HCT116 (cell line): ENCODE measurements around the gene RHBDD1. TPM values are rescaled to one million over a fixed set of nuclear protein-coding genes. Genes with fewer than 3 reads are reported as not detected.

Experiments
- ATAC-seq: fragments of 200-7000 bp; cut with Tn5 transposase; 2 replicates; pipeline ENCODE4 v1.9.1; 2020; ENCODE audit warnings: mild to moderate bottlenecking, moderate library complexity
- BruUV-seq: library from RNA; stranded (reverse); fragments of 400-500 nt; replicated peaks from 2 replicates; lab custom pipeline; 2021; lab: Mats Ljungman, UMichigan
- CTCF ChIA-PET: fragments of 300-600 bp; sonication (Branson Sonifier 250); formaldehyde crosslinking; loops from one replicate; lab custom pipeline; 2021; ENCODE audit warnings: antibody characterized with exemption; lab: Charles Lee
- POLR2A ChIA-PET: fragments of 300-600, 350-600 bp; sonication (Branson Sonifier 250); formaldehyde crosslinking; loops from one replicate; lab custom pipeline; 2021; ENCODE audit warnings: antibody characterized with exemption; lab: Charles Lee
- RAD21 ChIA-PET, 2 experiments: fragments of 300-600 bp; sonication (Branson Sonifier 250); formaldehyde crosslinking; loops; one replicate each; lab custom pipeline; 2023; ENCODE audit warnings: low total read pairs in 2 of 2; ENCODE audit not compliant: uncharacterized antibody in 2 of 2, unreplicated experiment in 2 of 2, low non-redundant PET in 1 of 2; lab: Charles Lee
- DNase-seq: peaks from one replicate; pipeline ENCODE4 v3.0.0-alpha.2; 2010; ENCODE audit warnings: low read depth, low spot score
- H2AFZ ChIP-seq: fragments of 200-600 bp; shearing (Covaris generic), sonication (generic); 2 replicates; pipeline ENCODE4 v1.6.1; 2017; ENCODE audit warnings: low read depth, mixed run types, mixed read lengths, antibody characterized with exemption, low read length; ENCODE audit not compliant: poor library complexity, severe bottlenecking
- H3K27ac ChIP-seq: 2 replicates; pipeline ENCODE4 v1.5.1; 2012; ENCODE audit warnings: low read depth, low read length
- H3K27me3 ChIP-seq: fragments of 200-600 bp; sonication (generic); 2 replicates; pipeline ENCODE4 v1.6.1; 2016; ENCODE audit warnings: mixed run types, low read length, mixed read lengths; ENCODE audit not compliant: insufficient read depth
- H3K36me3 ChIP-seq, 2 experiments: fragments of 200-500 bp in 1 of 2; fragments of 200-600 bp in 1 of 2; sonication (Bioruptor generic) in 1 of 2; sonication (generic) in 1 of 2; 2 replicates each; pipeline versions ENCODE4 v1.5.1 to v1.6.1; 2014 to 2016; ENCODE audit warnings: low read length in 2 of 2, inconsistent platforms in 1 of 2, mixed read lengths in 1 of 2, mixed run types in 1 of 2; ENCODE audit not compliant: insufficient read depth in 2 of 2, control insufficient read depth in 1 of 2
- H3K4me1 ChIP-seq, 2 experiments: fragments of 200-600 bp in 1 of 2; sonication (generic) in 1 of 2; 2 replicates each; pipeline versions ENCODE4 v1.5.1 to v1.6.1; 2012 to 2017; ENCODE audit warnings: low read length in 2 of 2, inconsistent platforms in 1 of 2, mild to moderate bottlenecking in 1 of 2, mixed read lengths in 1 of 2, mixed run types in 1 of 2, moderate library complexity in 1 of 2; ENCODE audit not compliant: insufficient read depth in 2 of 2, control insufficient read depth in 1 of 2
- H3K4me2 ChIP-seq: fragments of 200-600 bp; sonication (generic); 2 replicates; pipeline ENCODE4 v1.6.1; 2017; ENCODE audit warnings: mixed run types, low read length, mixed read lengths
- H3K4me3 ChIP-seq, 2 experiments: fragments of 200-600 bp in 1 of 2; sonication (generic) in 1 of 2; replicated peaks in 1 of 2; 2 replicates each; pipeline ENCODE4 v1.5.1; 2011 to 2016; ENCODE audit warnings: low read length in 2 of 2, control low read depth in 1 of 2, low read depth in 1 of 2, mild to moderate bottlenecking in 1 of 2, mixed read lengths in 1 of 2, mixed run types in 1 of 2
- H3K79me2 ChIP-seq: fragments of 200-600 bp; sonication (generic); 2 replicates; pipeline ENCODE4 v1.6.1; 2017; ENCODE audit warnings: mild to moderate bottlenecking, mixed run types, low read length, moderate library complexity, mixed read lengths; ENCODE audit not compliant: insufficient read depth
- H3K9ac ChIP-seq: fragments of 200-600 bp; sonication (generic); 2 replicates; pipeline ENCODE4 v1.6.1; 2016; ENCODE audit warnings: low read length, mixed read lengths
- H3K9me2 ChIP-seq: fragments of 200-600 bp; sonication (generic), shearing (Covaris generic); 2 replicates; pipeline ENCODE4 v1.6.1; 2017; ENCODE audit warnings: mixed run types, mild to moderate bottlenecking, moderate library complexity; ENCODE audit not compliant: insufficient read depth
- H3K9me3 ChIP-seq, 2 experiments: fragments of 200-500 bp in 1 of 2; fragments of 200-600 bp in 1 of 2; sonication (Bioruptor generic) in 1 of 2; sonication (generic) in 1 of 2; 2 replicates each; pipeline ENCODE4 v1.6.1; 2014 to 2017; ENCODE audit warnings: low read length in 2 of 2, mixed read lengths in 2 of 2, inconsistent platforms in 1 of 2, low read depth in 1 of 2, mild to moderate bottlenecking in 1 of 2, mixed run types in 1 of 2, moderate library complexity in 1 of 2; ENCODE audit not compliant: control insufficient read depth in 1 of 2, insufficient read depth in 1 of 2
- H4K20me1 ChIP-seq: fragments of 200-600 bp; sonication (generic), shearing (Covaris generic); 2 replicates; pipeline ENCODE4 v1.6.1; 2017; ENCODE audit warnings: mixed run types, mild to moderate bottlenecking, moderate library complexity; ENCODE audit not compliant: insufficient read depth
- EZH2phosphoT487 ChIP-seq: fragments of 200-600 bp; IDR thresholded peaks from 2 replicates; pipeline ENCODE4 v1.6.1; 2018; ENCODE audit warnings: antibody characterized with exemption, borderline replicate concordance
- MAX ChIP-seq: IDR thresholded peaks from 2 replicates; pipeline ENCODE4 v1.6.1; 2012
- POLR2A ChIP-seq: IDR thresholded peaks from 2 replicates; pipeline ENCODE4 v1.7.0; 2011; ENCODE audit warnings: borderline replicate concordance; ENCODE audit not compliant: insufficient read depth, insufficient read length; ENCODE audit errors: extremely low read depth
- RAD21 ChIP-seq: IDR thresholded peaks from 2 replicates; pipeline ENCODE4 v1.6.1; 2012; ENCODE audit warnings: low read depth, mild to moderate bottlenecking
- REST ChIP-seq: IDR thresholded peaks from 2 replicates; pipeline ENCODE4 v1.6.1; 2012; ENCODE audit warnings: low read depth
- TCF7L2 ChIP-seq: IDR thresholded peaks from 2 replicates; pipeline ENCODE4 v1.7.0; 2011; ENCODE audit warnings: borderline replicate concordance, inconsistent platforms; ENCODE audit not compliant: insufficient read depth, insufficient read length; ENCODE audit errors: extremely low read depth
- YY1 ChIP-seq: IDR thresholded peaks from 2 replicates; pipeline ENCODE4 v1.6.1; 2011; ENCODE audit warnings: low read length, low read depth, moderate library complexity, mild to moderate bottlenecking; ENCODE audit not compliant: insufficient replicate concordance; ENCODE audit errors: extremely low read depth
- intact Hi-C: fragments of 100-400 bp; cut with micrococcal nuclease; formaldehyde crosslinking; loops from 2 replicates; pipeline ENCODE4 v1.10.0; 2022
- total RNA-seq: library from RNA; stranded (reverse); gene quantifications from one replicate; pipeline ENCODE4 v1.2.1, GENCODE V29; 2021; ENCODE audit not compliant: unreplicated experiment

RHBDD1 gene
- total RNA-seq, 1 experiment from 2014 or later: 73.8 TPM

GRCh38 chr2:226905718-226906117, 69.9 kb downstream of the RHBDD1 start:
- ChIA-PET POLR2A (no interaction called here), RAD21 (no interaction called here), CTCF (no interaction called here)
- Histone ChIP-seq H3K27me3 (no peaks in the 10 kb centered on the region), H4K20me1 (no peaks in the 10 kb centered on the region), H3K4me2 (no peak overlapping the region), H3K9me2 (no peaks in the 10 kb centered on the region), H3K9me3 (no peaks in the 10 kb centered on the region), H3K36me3 (no peaks in the 10 kb centered on the region), H2AFZ (no peak overlapping the region), H3K4me3 (no peak overlapping the region), H3K9ac (no peak overlapping the region), H3K27ac (no peak overlapping the region), H3K4me1 (peaks cover 0 to 18% of the 10 kb centered on the region in 2 experiments; a peak in 2 of 4 replicates), H3K79me2 (no peaks in the 10 kb centered on the region; the same call in 1 of the 2 replicates)
- intact Hi-C loops: no loop called here
- no TSS peak for BruUV-seq
- DNase-seq (no peak), ATAC-seq (no peak)
- TF ChIP-seq EZH2phosphoT487 (no peak), TCF7L2 (no peak), YY1 (no peak), REST (no peak), RAD21 (no peak), POLR2A (no peak), MAX (no peak)
